Naive thymus-derived CD8-positive, alpha-beta T cell (primary cell): Measurements from ENCODE around the gene AJAP1. TPM values are rescaled to one million over a fixed set of nuclear protein-coding genes. Genes with fewer than 3 reads are reported as not detected.
A peak's percentile ranks its signal among the peaks of the same experiment; 100 is the strongest.

Source experiments
- ATAC-seq, 2 donors: fragments of 150-1000 bp; cut with Tn5 transposase in 1 of 2; sonication (Bioruptor Pico), chemical (Tn5 transposase) in 1 of 2; 1 replicate in 1 of 2; 2 replicates in 1 of 2; pipeline ENCODE4 v1.10.0; 2021; ENCODE audit warnings: mild to moderate bottlenecking in 2 of 2, moderate library complexity in 2 of 2
- POLR2A ChIA-PET: fragments of 350-600 bp; sonication (Branson Sonifier 250); formaldehyde crosslinking; loops from one replicate; lab custom pipeline; 2021; ENCODE audit warnings: antibody characterized with exemption; lab: Charles Lee
- DNase-seq, 10 donors: peaks; one replicate each; pipeline versions ENCODE4 v3.0.0 to v3.0.0-alpha.2; 2020 to 2022
- H3K27ac Mint-ChIP-seq, 10 donors: one replicate each; pipeline ENCODE4 v1.8.0; 2020 to 2022; ENCODE audit warnings: mild to moderate bottlenecking in 10 of 10, mixed read lengths in 10 of 10, moderate library complexity in 4 of 10, inconsistent platforms in 1 of 10
- H3K27me3 Mint-ChIP-seq, 5 donors: one replicate each; pipeline ENCODE4 v1.8.0; 2021 to 2022; ENCODE audit warnings: mixed read lengths in 5 of 5
- H3K36me3 Mint-ChIP-seq, 3 donors: one replicate each; pipeline ENCODE4 v1.8.0; 2020 to 2022; ENCODE audit warnings: mixed read lengths in 3 of 3, mild to moderate bottlenecking in 2 of 3, inconsistent platforms in 1 of 3
- H3K4me1 Mint-ChIP-seq, 4 donors: one replicate each; pipeline ENCODE4 v1.8.0; 2021 to 2022; ENCODE audit warnings: mixed read lengths in 4 of 4
- H3K4me3 Mint-ChIP-seq, 10 donors: one replicate each; pipeline ENCODE4 v1.8.0; 2020 to 2022; ENCODE audit warnings: mild to moderate bottlenecking in 10 of 10, mixed read lengths in 10 of 10, moderate library complexity in 6 of 10, inconsistent platforms in 1 of 10
- H3K9me3 Mint-ChIP-seq, 9 donors: one replicate each; pipeline ENCODE4 v1.8.0; 2020 to 2022; ENCODE audit warnings: mixed read lengths in 9 of 9, mild to moderate bottlenecking in 3 of 9, inconsistent platforms in 1 of 9, moderate library complexity in 1 of 9
- polyA plus RNA-seq, 3 donors: library from polyadenylated mRNA; unstranded; fragments of 300-500 nt; fragmentation: Illumina TruSeq; gene quantifications; one replicate each; pipeline ENCODE4 v1.2.3, GENCODE V29; 2021
- total RNA-seq, 8 experiments: library from RNA in 2 of 8; stranded (reverse) in 2 of 8; gene quantifications; one replicate each; pipeline ENCODE4 v1.2.3 and lab custom pipeline; 2021 to 2026

Gene AJAP1
- total and polyA plus RNA-seq, 5 experiments from 2014 or later, result 0.01 to 0.21 (median 0.11) TPM; not detected in 2

DNA sequence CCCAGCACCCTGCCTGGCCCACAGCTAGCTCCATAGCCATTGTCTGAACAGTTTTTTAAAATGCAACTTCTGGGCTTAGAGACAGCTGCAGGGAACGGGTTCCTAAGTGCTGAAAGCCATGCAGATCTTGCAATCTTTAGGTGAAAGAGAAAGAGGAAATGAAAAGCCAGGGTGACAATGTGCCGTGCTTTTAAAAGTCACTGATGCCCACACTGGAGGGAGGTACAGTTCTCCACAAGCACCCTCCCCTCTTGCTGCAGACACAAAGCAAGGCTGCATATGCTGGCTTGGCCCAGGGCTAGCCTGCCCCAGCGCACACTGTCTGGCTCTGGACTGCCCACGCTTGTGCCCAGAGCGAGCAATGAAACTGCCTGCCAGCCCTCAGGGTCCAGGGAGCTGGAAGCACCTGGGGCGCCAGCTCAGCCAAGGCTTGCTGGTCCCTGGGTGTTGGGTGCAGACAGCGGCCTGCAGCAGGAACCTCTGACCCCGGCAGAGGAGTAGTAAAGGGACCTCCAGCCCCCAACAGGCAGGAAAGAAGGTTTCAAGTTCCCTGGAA lies 70.4 kb downstream of the AJAP1 start:
- no peaks in the 10 kb centered on the region for H3K9me3 Mint-ChIP-seq
- H3K4me3 Mint-ChIP-seq, result no peak overlapping the region
- POLR2A ChIA-PET, result no interaction called here
- no peaks in the 10 kb centered on the region for H3K36me3 Mint-ChIP-seq
- no peak for DNase-seq
- peaks cover 0 to 20% (median 10%) of the 10 kb centered on the region in 5 donors for H3K27me3 Mint-ChIP-seq
- peaks cover 0 to 2% (median 0%) of the 10 kb centered on the region in 4 donors for H3K4me1 Mint-ChIP-seq
- no peak for ATAC-seq
- no peak overlapping the region for H3K27ac Mint-ChIP-seq

DNA sequence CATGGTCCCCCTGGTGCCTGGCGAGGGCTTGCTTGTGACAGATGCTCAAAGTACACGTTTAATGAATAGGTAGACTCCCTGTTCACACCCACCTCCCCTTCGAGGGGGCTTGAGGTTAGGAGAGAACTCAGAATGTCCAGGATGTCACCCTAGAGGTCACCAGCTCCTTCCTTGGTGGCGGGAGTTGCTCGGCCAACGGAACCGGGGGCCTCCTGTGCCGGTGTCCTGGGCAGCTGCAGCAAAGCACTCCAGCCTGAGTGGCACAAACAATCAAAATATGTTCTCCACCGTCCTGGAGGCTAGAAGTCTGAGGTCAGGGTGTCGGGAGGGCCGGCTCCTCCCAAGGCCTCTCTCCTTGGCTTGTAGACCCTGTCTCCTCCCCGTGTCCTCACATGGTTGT lies 71.0 kb downstream of the AJAP1 start:
- no peaks in the 10 kb centered on the region for H3K9me3 Mint-ChIP-seq
- POLR2A ChIA-PET, result no interaction called here
- H3K4me3 Mint-ChIP-seq, result no peak overlapping the region
- H3K27ac Mint-ChIP-seq, result no peak overlapping the region
- peaks cover 0 to 20% (median 10%) of the 10 kb centered on the region in 5 donors for H3K27me3 Mint-ChIP-seq
- DNase-seq (no peak), ATAC-seq (no peak)
- H3K36me3 Mint-ChIP-seq, result no peaks in the 10 kb centered on the region
- peaks cover 0 to 2% (median 0%) of the 10 kb centered on the region in 4 donors for H3K4me1 Mint-ChIP-seq

DNA sequence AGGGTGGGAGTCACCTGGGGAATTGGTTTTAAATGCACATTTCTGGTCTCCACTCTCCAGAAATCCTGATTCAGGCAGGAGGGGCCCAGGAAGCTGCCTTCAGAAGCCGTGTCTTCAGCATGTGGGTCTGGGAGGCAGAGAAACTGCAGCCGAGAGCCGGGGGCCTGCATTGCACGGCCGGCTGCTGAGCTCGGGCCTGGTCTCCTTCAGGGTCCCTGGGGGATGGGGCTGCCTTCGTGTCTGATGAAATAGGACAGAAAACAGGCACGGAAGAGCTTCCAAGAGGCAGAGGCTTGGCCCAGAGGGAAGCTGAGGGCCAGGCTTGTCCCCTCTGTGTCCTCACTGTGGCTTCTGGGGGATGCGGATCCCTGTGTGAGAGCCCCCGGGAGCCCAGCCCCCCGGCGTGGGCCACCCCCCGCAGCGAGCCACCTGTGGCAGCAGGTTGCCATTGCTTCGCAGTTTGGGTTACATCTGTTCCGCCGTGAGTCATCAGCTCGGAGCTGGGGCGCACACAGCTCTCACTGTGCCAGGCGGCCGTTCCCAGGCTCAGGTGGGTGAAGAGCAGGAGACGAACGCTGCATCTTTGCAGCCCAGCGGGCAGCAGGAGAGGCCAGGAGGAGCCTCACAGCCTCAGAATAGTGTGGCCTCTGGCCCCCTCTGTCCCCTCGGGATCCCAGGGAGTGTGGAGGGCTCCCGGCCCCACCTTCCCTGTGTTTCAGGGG lies 72.4 kb downstream of the AJAP1 start:
- Mint-ChIP-seq H3K27me3 (peaks cover 0 to 14% (median 5%) of the 10 kb centered on the region in 5 donors), H3K27ac (no peak overlapping the region), H3K36me3 (no peaks in the 10 kb centered on the region), H3K4me1 (peaks cover 0 to 2% (median 0%) of the 10 kb centered on the region in 4 donors), H3K4me3 (no peak overlapping the region), H3K9me3 (no peaks in the 10 kb centered on the region)
- ATAC-seq, result no peak
- POLR2A ChIA-PET, result no interaction called here
- no peak for DNase-seq

DNA sequence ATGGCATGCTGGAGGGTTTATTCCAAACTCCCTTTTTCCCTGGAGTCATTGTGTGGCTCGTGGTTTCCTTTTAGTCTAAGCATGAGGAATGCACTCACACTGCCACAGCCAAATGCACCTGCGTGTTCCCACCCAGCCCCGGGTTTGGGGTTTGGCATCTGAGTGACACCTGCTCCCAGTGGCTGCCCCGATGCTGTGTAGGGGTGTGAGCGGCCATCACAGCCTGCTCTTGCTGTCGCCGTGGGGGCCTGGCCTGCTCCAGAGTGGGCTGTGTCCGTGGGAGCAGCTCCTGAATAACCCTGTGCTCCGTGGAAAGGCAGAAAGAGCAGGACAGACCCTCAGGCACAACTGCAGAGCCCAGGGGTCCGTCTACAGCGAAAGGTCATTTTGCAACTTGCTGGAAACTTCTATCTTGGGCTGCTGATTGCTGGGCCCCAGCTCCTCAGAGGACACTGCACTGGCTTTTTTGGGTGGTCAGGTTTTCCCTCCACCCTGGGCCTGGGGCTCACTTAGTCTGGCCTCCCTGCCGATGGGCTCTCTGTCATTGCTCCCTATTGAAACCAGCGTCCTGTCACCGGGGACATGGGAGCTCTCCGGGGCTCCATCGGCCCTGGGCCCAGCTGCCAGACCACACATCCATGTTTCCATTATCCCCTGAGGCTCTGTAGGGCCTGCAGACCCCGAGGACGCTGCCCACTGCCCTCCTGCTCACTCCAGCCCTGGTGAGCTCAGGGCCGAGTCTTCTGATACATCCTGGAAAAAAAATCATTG lies 74.1 kb downstream of the AJAP1 start:
- Mint-ChIP-seq H3K9me3 (no peaks in the 10 kb centered on the region), H3K4me1 (no peaks in the 10 kb centered on the region), H3K36me3 (no peaks in the 10 kb centered on the region), H3K27ac (no peak overlapping the region), H3K27me3 (peaks cover 0 to 3% (median under 1%) of the 10 kb centered on the region in 5 donors), H3K4me3 (no peak overlapping the region)
- DNase-seq (no peak), ATAC-seq (no peak)
- POLR2A ChIA-PET, result interaction anchor here (0.6 kb wide), 1 partner anchor 12 kb away, joined by 10 read pairs; no protein-coding TSS in a partner anchor

DNA sequence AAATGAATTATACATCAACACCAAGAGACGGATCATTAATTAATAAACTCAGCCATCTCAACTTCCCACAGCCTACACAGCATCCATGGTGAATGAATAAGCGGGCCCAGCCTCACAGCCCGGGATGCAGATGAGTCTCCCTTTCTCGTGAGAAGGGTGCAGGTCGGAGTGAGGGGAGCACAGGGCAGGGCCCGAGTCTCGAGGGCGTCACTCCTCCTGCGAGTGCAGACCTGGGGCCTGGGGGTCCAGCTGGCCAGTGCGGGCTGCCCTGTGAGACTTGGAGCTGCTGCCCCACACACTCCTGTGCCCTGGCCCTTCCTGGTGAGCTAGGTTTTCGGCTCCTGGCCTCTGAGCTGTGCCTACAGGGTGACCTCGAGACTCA lies 74.7 kb downstream of the AJAP1 start:
- Mint-ChIP-seq H3K4me3 (no peak overlapping the region), H3K4me1 (no peaks in the 10 kb centered on the region), H3K36me3 (no peaks in the 10 kb centered on the region), H3K27ac (no peak overlapping the region), H3K27me3 (peaks cover 0 to 3% (median 0%) of the 10 kb centered on the region in 5 donors), H3K9me3 (no peaks in the 10 kb centered on the region)
- POLR2A ChIA-PET, result interaction anchor here (0.6 kb wide), 1 partner anchor 12 kb away, joined by 10 read pairs; no protein-coding TSS in a partner anchor
- no peak for DNase-seq
- no peak for ATAC-seq

DNA sequence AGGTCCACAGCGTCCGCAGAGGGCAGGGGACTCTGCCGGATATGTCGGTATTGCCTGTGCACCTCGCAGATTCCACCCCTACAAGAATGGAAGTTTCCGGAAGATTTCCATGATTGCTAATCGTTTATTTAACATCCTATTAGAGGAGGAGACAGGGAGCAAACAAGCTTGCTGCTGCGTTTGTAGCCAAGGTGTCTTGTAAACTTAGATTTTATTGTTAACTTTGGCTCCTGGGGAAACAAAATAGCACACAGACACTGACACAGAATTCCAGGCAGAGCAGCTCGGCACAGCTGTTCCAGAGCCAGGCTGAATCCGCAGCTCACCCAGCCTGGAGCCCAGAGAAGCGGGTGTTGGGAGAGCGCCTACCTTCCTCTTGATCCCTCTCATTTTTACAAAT lies 75.7 kb downstream of the AJAP1 start:
- Mint-ChIP-seq H3K27me3 (peaks cover 0 to 5% (median 0%) of the 10 kb centered on the region in 5 donors), H3K4me1 (no peaks in the 10 kb centered on the region), H3K27ac (no peak overlapping the region), H3K4me3 (no peak overlapping the region), H3K36me3 (no peaks in the 10 kb centered on the region), H3K9me3 (no peaks in the 10 kb centered on the region)
- DNase-seq (no peak), ATAC-seq (no peak)
- POLR2A ChIA-PET, result no interaction called here

DNA sequence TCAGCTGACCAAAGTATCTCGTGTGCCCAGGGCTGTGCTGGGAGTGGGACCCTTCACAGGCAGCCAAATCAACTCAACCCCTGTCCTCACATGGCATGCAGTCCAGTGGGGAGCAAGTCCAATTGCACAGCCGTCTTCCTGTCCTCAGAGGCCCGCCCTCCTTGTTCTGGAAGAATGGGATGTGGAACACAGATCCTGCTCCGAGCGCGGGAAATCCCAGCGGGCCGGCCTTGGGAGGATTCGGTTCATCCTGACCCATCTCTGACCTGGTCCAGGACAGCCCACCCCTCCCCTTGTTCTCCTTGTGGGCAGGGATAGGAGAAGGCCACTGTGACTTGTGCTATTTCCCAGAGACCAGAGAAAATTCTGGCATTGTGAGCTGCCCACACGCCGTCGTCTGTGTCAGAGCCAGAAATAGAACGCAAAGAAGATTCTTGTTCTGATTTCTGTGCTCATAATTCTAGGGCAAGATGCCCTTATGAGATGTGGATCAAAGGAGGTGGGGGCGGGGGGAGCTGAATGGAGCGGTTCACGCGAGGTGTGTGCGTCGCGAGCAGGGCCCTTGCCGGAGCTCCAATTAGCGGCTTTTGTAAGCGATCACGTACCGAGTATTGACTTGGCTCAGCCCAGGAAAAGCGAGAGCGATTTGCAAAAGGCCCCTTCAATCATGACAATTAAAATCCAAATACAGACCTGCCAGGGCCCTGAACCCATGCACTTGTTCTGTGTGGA lies 79.2 kb downstream of the AJAP1 start:
- DNase-seq, result no peak
- Mint-ChIP-seq H3K9me3 (peaks cover 0 to 9% (median 0%) of the 10 kb centered on the region in 9 donors), H3K36me3 (peaks cover 0 to 4% (median 0%) of the 10 kb centered on the region in 3 donors), H3K4me3 (no peak overlapping the region), H3K4me1 (peaks cover 6 to 11% (median 7%) of the 10 kb centered on the region in 4 donors), H3K27ac (peak overlapping the region in 1 of 10 donors; percentile 65), H3K27me3 (peaks cover 0 to 15% (median 7%) of the 10 kb centered on the region in 5 donors)
- POLR2A ChIA-PET, result no interaction called here
- no peak for ATAC-seq

DNA sequence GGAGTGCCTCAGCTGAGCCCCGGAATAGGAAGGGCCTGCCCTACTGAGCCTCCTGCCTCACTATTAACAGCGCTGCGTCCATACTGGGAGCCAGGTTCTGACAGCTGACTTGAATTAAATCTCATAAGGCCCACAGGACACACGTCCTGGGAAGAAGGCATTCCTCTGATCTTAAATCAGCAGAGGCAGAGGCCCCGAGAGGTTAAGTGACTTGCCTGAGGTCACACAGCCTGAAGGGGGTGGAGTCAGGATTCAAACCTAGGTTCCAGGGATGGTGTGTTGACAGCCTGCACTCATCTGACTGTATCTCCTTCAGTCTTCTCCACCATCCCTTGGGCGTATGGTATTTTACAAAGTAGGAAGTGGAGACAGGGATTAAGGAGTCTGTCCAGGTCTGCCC lies 79.8 kb downstream of the AJAP1 start:
- POLR2A ChIA-PET, result no interaction called here
- DNase-seq, result no peak
- no peak for ATAC-seq
- Mint-ChIP-seq H3K36me3 (peaks cover 0 to 4% (median 0%) of the 10 kb centered on the region in 3 donors), H3K27me3 (peaks cover 0 to 18% (median 9%) of the 10 kb centered on the region in 5 donors), H3K4me3 (no peak overlapping the region), H3K27ac (no peak overlapping the region), H3K4me1 (peaks cover 6 to 11% (median 7%) of the 10 kb centered on the region in 4 donors), H3K9me3 (peaks cover 0 to 11% (median 2%) of the 10 kb centered on the region in 9 donors)

DNA sequence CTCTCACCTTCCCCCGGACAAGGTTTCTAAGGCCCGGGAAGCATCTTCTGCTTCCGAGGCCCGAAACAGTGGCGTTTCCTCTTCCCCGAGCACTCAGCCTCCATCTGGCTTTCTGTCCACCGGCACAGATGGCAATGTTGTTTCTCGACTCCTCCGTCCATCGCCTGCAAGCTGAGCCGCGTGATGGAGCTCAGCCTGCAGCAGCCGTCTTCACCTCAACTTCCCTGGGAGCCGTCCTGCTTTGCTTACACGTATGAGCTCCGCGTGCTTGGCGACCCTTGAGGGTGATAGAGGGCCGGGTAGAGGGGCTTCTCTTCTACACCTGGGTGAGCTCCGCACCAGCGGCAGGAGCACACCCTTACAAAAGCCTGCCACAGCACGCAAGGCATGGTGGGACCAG lies 80.4 kb downstream of the AJAP1 start:
- Mint-ChIP-seq H3K4me1 (peaks cover 6 to 11% (median 7%) of the 10 kb centered on the region in 4 donors), H3K4me3 (no peak overlapping the region), H3K9me3 (peaks cover 0 to 11% (median 4%) of the 10 kb centered on the region in 9 donors), H3K36me3 (peaks cover 0 to 4% (median 0%) of the 10 kb centered on the region in 3 donors), H3K27ac (no peak overlapping the region), H3K27me3 (peaks cover 1 to 21% (median 10%) of the 10 kb centered on the region in 5 donors)
- no peak for ATAC-seq
- POLR2A ChIA-PET, result no interaction called here
- DNase-seq, result no peak

DNA sequence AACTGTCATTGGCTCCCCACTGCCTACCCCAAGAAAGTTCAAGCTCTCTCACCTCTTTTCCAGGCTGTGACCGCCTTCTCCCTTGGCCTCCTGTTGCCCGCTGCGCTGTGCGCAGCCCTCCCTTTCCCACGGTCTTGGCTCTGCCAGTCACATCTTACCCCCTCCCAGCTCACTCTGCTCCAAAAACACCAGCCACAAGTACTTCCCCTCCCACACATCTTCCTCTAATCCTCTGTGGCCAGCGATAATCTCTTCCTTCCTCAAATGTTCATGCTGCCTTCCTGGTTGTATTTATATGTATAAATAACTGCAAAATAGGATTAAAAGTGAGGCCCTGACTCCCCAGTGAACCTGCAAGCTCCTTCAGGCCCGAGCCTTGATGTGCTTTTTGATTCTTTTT lies 81.8 kb downstream of the AJAP1 start:
- peak overlapping the region in 1 of 10 donors; percentile 55 for H3K27ac Mint-ChIP-seq
- DNase-seq (no peak), ATAC-seq (no peak)
- peaks cover 6 to 11% (median 7%) of the 10 kb centered on the region in 4 donors for H3K4me1 Mint-ChIP-seq
- peak overlapping the region in 2 of 10 donors; percentile 0 to 13 for H3K4me3 Mint-ChIP-seq
- peaks cover 0 to 11% (median 4%) of the 10 kb centered on the region in 9 donors for H3K9me3 Mint-ChIP-seq
- peaks cover 0 to 4% (median 0%) of the 10 kb centered on the region in 3 donors for H3K36me3 Mint-ChIP-seq
- POLR2A ChIA-PET, result no interaction called here
- peaks cover 1 to 21% (median 12%) of the 10 kb centered on the region in 5 donors for H3K27me3 Mint-ChIP-seq

DNA sequence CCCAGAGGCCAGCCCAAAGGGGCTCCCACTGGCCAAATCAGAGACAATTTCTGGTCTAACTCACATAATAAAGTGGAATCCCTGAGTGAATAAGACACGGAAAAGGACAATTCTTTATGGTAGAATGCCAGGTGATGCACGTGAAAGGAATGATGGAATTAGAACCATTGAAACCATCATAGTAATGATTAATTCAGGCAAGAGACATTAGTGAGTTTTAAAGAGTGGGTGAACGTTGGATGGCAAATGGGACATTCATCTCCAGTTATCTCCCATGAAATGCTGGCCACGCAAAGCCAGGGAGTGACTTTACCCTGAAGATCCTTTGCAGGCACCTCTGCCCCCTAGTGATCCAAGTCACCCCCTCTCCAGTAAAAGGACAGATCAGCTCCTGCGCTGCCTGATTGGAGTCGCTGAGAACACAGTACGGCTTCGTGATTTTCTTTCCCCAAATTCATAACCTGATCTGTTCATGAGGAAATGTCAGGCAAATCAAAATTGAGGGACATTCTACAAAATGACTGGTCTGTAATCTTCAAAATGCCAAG lies 87.5 kb downstream of the AJAP1 start:
- ATAC-seq, result no peak
- H3K36me3 Mint-ChIP-seq, result peaks cover 0 to 4% (median 0%) of the 10 kb centered on the region in 3 donors

More for the DNA sequence above, 87.5 kb downstream of the AJAP1 start:
- Mint-ChIP-seq H3K27ac (no peak overlapping the region), H3K9me3 (peaks cover 0 to 11% (median 4%) of the 10 kb centered on the region in 9 donors), H3K4me3 (no peak overlapping the region), H3K27me3 (peaks cover 1 to 15% (median 12%) of the 10 kb centered on the region in 5 donors), H3K4me1 (peaks cover 0 to under 1% (median 0%) of the 10 kb centered on the region in 4 donors)
- DNase-seq, result no peak
- POLR2A ChIA-PET, result no interaction called here
